H9 (cell line): ENCODE data around the gene PHF11. TPM values are rescaled to one million over a fixed set of nuclear protein-coding genes. Genes with fewer than 3 reads are reported as not detected.

Source experiments
- DNase-seq: peaks from one replicate; pipeline ENCODE4 v3.0.0-alpha.2; 2017
- H2AFZ ChIP-seq: one replicate; pipeline ENCODE4 v1.6.1; 2013; ENCODE audit warnings: mild to moderate bottlenecking, low read length, control low read depth, moderate library complexity
- H2AK5ac ChIP-seq: 2 replicates; pipeline ENCODE4 v1.6.1; 2013; ENCODE audit warnings: low read length, control low read depth, mixed read lengths; ENCODE audit not compliant: insufficient read length
- H2BK120ac ChIP-seq: one replicate; pipeline ENCODE4 v1.6.1; 2013; ENCODE audit warnings: low read depth, mild to moderate bottlenecking, low read length, control low read depth, inconsistent platforms; ENCODE audit not compliant: poor library complexity, severe bottlenecking
- H2BK12ac ChIP-seq: 2 replicates; pipeline ENCODE4 v1.6.1; 2013; ENCODE audit warnings: low read length, control low read depth, mixed read lengths, low read depth; ENCODE audit not compliant: insufficient read length
- H2BK15ac ChIP-seq: 2 replicates; pipeline ENCODE4 v1.6.1; 2013; ENCODE audit warnings: low read depth, low read length, control low read depth
- H2BK20ac ChIP-seq: one replicate; pipeline ENCODE4 v1.6.1; 2013; ENCODE audit warnings: low read depth, mild to moderate bottlenecking, low read length, control low read depth, inconsistent platforms; ENCODE audit not compliant: poor library complexity, severe bottlenecking
- H2BK5ac ChIP-seq: 2 replicates; pipeline ENCODE4 v1.6.1; 2013; ENCODE audit warnings: low read length, control low read depth, mixed read lengths; ENCODE audit not compliant: insufficient read length
- H3K14ac ChIP-seq: 2 replicates; pipeline ENCODE4 v1.6.1; 2013; ENCODE audit warnings: low read length, control low read depth; ENCODE audit not compliant: insufficient read depth
- H3K18ac ChIP-seq: 2 replicates; pipeline ENCODE4 v1.6.1; 2013; ENCODE audit warnings: low read depth, mild to moderate bottlenecking, mixed read lengths, low read length, control low read depth; ENCODE audit not compliant: insufficient read length
- H3K23ac ChIP-seq: 2 replicates; pipeline ENCODE4 v1.6.1; 2013; ENCODE audit warnings: low read length, control low read depth, mixed read lengths, low read depth; ENCODE audit not compliant: insufficient read length
- H3K23me2 ChIP-seq: 2 replicates; pipeline ENCODE4 v1.6.1; 2013; ENCODE audit warnings: low read depth, mild to moderate bottlenecking, mixed read lengths, low read length, control low read depth; ENCODE audit not compliant: insufficient read length, poor library complexity, severe bottlenecking
- H3K27ac ChIP-seq: 2 replicates; pipeline ENCODE4 v1.5.1; 2013; ENCODE audit warnings: low read length, control low read depth, mixed read lengths, low read depth; ENCODE audit not compliant: insufficient read length
- H3K27me3 ChIP-seq: 2 replicates; pipeline ENCODE4 v1.6.1; 2013; ENCODE audit warnings: low read length, control low read depth, inconsistent platforms; ENCODE audit not compliant: insufficient read depth
- H3K4ac ChIP-seq: 2 replicates; pipeline ENCODE4 v1.6.1; 2013; ENCODE audit warnings: low read depth, mild to moderate bottlenecking, control low read depth, inconsistent platforms, low read length, moderate library complexity
- H3K4me1 ChIP-seq: 2 replicates; pipeline ENCODE4 v1.6.1; 2013; ENCODE audit warnings: low read length, control low read depth, inconsistent platforms; ENCODE audit not compliant: insufficient read depth
- H3K4me2 ChIP-seq: 2 replicates; pipeline ENCODE4 v1.6.1; 2013; ENCODE audit warnings: low read length, control low read depth, mixed read lengths; ENCODE audit not compliant: insufficient read length, insufficient read depth
- H3K56ac ChIP-seq: 2 replicates; pipeline ENCODE4 v1.6.1; 2013; ENCODE audit warnings: low read depth, mild to moderate bottlenecking, mixed read lengths, low read length, control low read depth; ENCODE audit not compliant: insufficient read length
- H3K79me1 ChIP-seq: 2 replicates; pipeline ENCODE4 v1.6.1; 2013; ENCODE audit warnings: low read depth, mild to moderate bottlenecking, moderate library complexity, low read length, control low read depth, inconsistent platforms; ENCODE audit not compliant: insufficient read depth, poor library complexity, severe bottlenecking
- H3K79me2 ChIP-seq: 2 replicates; pipeline ENCODE4 v1.6.1; 2013; ENCODE audit warnings: low read length, control low read depth, inconsistent platforms; ENCODE audit not compliant: insufficient read depth
- H3K9ac ChIP-seq: 2 replicates; pipeline ENCODE4 v1.6.1; 2013; ENCODE audit warnings: low read length, control low read depth, mixed read lengths; ENCODE audit not compliant: insufficient read length; ENCODE audit errors: extremely low read depth
- H3K9me3 ChIP-seq: one replicate; pipeline ENCODE4 v1.6.1; 2013; ENCODE audit warnings: low read depth, low read length, inconsistent platforms; ENCODE audit not compliant: control insufficient read depth
- H3T11ph ChIP-seq: one replicate; pipeline ENCODE4 v1.6.1; 2013; ENCODE audit warnings: mild to moderate bottlenecking, low read length, control low read depth, inconsistent platforms
- H4K20me1 ChIP-seq: one replicate; pipeline ENCODE4 v1.6.1; 2013; ENCODE audit not compliant: control insufficient read depth, insufficient read length, insufficient read depth
- H4K5ac ChIP-seq: 2 replicates; pipeline ENCODE4 v1.6.1; 2013; ENCODE audit warnings: low read depth, mild to moderate bottlenecking, mixed read lengths, low read length, control low read depth; ENCODE audit not compliant: insufficient read length
- H4K8ac ChIP-seq: replicated peaks from 2 replicates; pipeline ENCODE4 v1.6.1; 2013; ENCODE audit warnings: low read length, control low read depth, mixed read lengths, low read depth; ENCODE audit not compliant: insufficient read length
- H4K91ac ChIP-seq: 2 replicates; pipeline ENCODE4 v1.6.1; 2013; ENCODE audit warnings: low read depth, mild to moderate bottlenecking, moderate library complexity, mixed read lengths, low read length, control low read depth; ENCODE audit not compliant: insufficient read length
- H3K27ac Mint-ChIP-seq, 3 experiments: 2 replicates in 2 of 3; 3 replicates in 1 of 3; pipeline ENCODE4 v1.8.0; 2020 to 2021; ENCODE audit warnings: mixed read lengths in 3 of 3, mild to moderate bottlenecking in 1 of 3, moderate library complexity in 1 of 3
- H3K27me3 Mint-ChIP-seq: 2 replicates; pipeline ENCODE4 v1.8.0; 2021; ENCODE audit warnings: low read depth, mild to moderate bottlenecking, moderate library complexity, mixed read lengths
- H3K36me3 Mint-ChIP-seq, 3 experiments: 2 replicates in 2 of 3; 3 replicates in 1 of 3; pipeline ENCODE4 v1.8.0; 2020 to 2021; ENCODE audit warnings: low read depth in 3 of 3, mixed read lengths in 3 of 3; ENCODE audit not compliant: insufficient read depth in 1 of 3
- H3K4me1 Mint-ChIP-seq, 2 experiments: 2 replicates each; pipeline ENCODE4 v1.8.0; 2020; ENCODE audit warnings: mixed read lengths in 2 of 2
- H3K4me3 Mint-ChIP-seq, 2 experiments: 2 replicates in 1 of 2; 3 replicates in 1 of 2; pipeline ENCODE4 v1.8.0; 2020 to 2021; ENCODE audit warnings: mild to moderate bottlenecking in 2 of 2, mixed read lengths in 2 of 2, moderate library complexity in 1 of 2
- H3K9me3 Mint-ChIP-seq, 2 experiments: 2 replicates in 1 of 2; 3 replicates in 1 of 2; pipeline ENCODE4 v1.8.0; 2020; ENCODE audit warnings: mild to moderate bottlenecking in 2 of 2, mixed read lengths in 2 of 2, moderate library complexity in 1 of 2
- WGBS: extraction: QIAGEN DNeasy Blood & Tissue Kit; methylation state at CpG from one replicate; pipeline ENCODE4 v1.1.7; 2013; ENCODE audit warnings: missing lambda C conversion rate, low lambda C conversion rate, mixed read lengths; ENCODE audit not compliant: insufficient read length; ENCODE audit errors: extremely low coverage; 5-methylcytosine and 5-hydroxymethylcytosine counted together
- total RNA-seq: library from RNA; stranded (reverse); gene quantifications from 2 replicates; pipeline ENCODE4 v1.2.1, GENCODE V29; 2021
- TF ChIP-seq, protein P1 (sequence below): fragments of 200-600 bp; sonication (generic); conservative IDR thresholded peaks from 3 replicates; pipeline ENCODE4 v1.8.0; 2021; ENCODE audit warnings: antibody characterized with exemption, mild to moderate bottlenecking

The PHF11 gene
- total RNA-seq, 1 experiment from 2014 or later = 13.5 TPM

DNA sequence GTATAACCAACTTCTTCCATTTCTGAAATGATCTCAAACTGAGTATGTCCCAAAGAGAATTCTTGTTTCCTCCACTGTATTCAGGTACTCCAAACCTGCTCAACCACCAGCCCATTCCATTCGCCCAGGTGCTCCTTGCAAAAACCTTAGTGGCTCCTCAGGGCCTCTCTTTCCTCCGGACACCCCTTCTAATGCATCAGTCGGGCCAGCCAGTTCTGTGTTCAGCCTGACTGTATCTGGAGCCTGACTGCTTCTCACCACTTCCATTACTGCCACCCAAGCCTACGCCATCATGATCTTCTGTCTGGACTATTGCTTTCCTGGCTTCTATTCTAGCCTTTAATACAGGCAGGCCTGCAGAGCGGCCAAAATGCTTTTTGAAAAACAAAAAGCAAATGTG is 1.5 kb downstream of the PHF11 start:
- H3K4me3 Mint-ChIP-seq = no peak overlapping the region; a peak in 1 of 5 replicates

More for the DNA sequence above, 1.5 kb downstream of the PHF11 start:
- Histone ChIP-seq H4K8ac (no peak overlapping the region), H4K91ac (no peak overlapping the region), H2BK15ac (no peak overlapping the region), H4K5ac (no peak overlapping the region), H3K79me1 (no peaks in the 10 kb centered on the region), H4K20me1 (no peaks in the 10 kb centered on the region), H2BK12ac (no peak overlapping the region), H3K27me3 (no peaks in the 10 kb centered on the region), H3K9me3 (no peaks in the 10 kb centered on the region), H3K18ac (no peak overlapping the region), H2BK20ac (no peak overlapping the region), H3K23ac (no peak overlapping the region), H3T11ph (no peak overlapping the region), H2AFZ (no peak overlapping the region), H3K4ac (no peak overlapping the region), H3K27ac (no peak overlapping the region), H3K23me2 (no peaks in the 10 kb centered on the region), H2AK5ac (no peak overlapping the region), H3K79me2 (no peaks in the 10 kb centered on the region), H3K14ac (no peak overlapping the region), H2BK5ac (no peak overlapping the region), H3K4me1 (no peaks in the 10 kb centered on the region), H3K9ac (no peak overlapping the region), H2BK120ac (no peak overlapping the region), H3K4me2 (no peak overlapping the region), H3K56ac (no peak overlapping the region)
- H3K36me3 Mint-ChIP-seq = no peaks in the 10 kb centered on the region; a peak in 2 of 7 replicates
- H3K4me1 Mint-ChIP-seq = peaks cover 2% of the 10 kb centered on the region in 2 experiments; a peak in 2 of 4 replicates
- H3K27me3 Mint-ChIP-seq = no peaks in the 10 kb centered on the region; the same call in 1 of the 2 replicates
- DNase-seq = no peak
- H3K27ac Mint-ChIP-seq = no peak overlapping the region
- TF ChIP-seq, protein P1, sequence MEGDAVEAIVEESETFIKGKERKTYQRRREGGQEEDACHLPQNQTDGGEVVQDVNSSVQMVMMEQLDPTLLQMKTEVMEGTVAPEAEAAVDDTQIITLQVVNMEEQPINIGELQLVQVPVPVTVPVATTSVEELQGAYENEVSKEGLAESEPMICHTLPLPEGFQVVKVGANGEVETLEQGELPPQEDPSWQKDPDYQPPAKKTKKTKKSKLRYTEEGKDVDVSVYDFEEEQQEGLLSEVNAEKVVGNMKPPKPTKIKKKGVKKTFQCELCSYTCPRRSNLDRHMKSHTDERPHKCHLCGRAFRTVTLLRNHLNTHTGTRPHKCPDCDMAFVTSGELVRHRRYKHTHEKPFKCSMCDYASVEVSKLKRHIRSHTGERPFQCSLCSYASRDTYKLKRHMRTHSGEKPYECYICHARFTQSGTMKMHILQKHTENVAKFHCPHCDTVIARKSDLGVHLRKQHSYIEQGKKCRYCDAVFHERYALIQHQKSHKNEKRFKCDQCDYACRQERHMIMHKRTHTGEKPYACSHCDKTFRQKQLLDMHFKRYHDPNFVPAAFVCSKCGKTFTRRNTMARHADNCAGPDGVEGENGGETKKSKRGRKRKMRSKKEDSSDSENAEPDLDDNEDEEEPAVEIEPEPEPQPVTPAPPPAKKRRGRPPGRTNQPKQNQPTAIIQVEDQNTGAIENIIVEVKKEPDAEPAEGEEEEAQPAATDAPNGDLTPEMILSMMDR = no peak
- no CpG with 5 or more reads among the region's 5 CpGs for WGBS
- no peaks in the 10 kb centered on the region for H3K9me3 Mint-ChIP-seq
